SKM-1 (cell line): ENCODE data around the gene ATXN1.

Source experiments
- DNase-seq: peaks from one replicate; lab custom pipeline; 2025; ENCODE audit not compliant: unreplicated experiment; lab: John Stamatoyannopoulos, UW

Gene ATXN1

DNA sequence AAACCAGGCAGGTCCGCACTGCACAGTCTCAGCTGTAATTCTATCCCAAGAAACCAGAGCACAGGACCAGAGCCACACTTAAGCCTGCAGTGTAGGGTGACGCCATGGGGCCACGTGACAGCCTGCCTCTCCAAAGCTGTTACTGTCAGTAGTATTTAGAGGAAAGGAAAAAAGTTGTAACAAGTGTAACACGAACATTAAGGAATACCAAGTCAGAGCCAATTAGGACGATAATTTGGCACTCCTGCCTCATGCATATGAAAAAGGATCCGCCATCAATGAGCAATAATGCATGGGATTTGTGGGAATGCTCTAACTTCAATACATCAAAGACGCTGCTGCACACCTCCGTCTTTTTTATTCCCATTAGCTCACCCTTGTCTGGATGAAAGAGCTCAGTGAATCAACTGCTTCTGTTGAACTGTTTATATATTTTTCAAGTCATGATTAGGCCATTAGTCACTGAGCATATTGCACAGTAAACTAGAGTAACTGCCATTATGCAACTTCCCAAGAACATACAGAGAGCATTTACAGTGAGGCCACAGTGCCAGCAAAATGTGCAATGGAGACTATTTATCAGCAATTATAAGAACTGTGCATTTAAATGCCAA, 79.9 kb downstream of the ATXN1 start:
- peak; percentile 32 for DNase-seq

DNA sequence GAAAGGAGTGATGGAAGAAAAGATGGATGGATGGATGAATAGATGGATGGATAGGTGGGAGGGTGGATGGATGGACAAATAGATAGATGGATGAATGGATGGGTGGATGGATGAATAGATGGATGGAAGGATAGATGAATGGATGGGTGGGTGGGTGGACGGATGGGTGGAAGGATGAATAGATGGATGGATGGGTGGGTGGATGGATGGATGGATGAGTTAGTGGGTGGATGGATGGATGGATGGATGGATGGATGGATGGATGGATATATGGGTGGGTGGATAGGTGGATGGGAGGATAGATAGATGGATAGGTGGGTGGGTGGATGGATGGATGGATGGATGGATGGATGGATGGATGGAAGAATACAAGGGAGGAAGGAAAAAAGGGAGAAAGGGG, 82.2 kb downstream of the ATXN1 start:
- DNase-seq, result no peak

DNA sequence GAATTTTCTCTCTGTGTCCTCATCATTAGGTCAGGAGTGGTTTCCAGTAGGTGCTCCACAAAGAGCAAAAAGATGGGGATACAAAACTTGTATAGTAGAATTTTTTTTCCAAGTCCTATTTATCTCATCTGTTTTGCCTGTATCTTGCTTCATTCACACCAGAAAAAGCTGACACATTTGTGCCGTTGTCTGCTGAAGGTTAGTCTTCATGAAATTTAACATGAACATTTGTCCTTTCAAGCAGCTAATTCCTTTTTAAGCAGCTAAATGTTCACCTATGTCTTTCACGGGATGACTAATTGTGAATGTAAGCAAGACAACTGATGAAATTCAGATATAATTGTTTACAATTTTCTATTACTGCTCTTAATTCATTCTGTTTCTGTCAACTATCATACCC, 83.8 kb downstream of the ATXN1 start:
- no peak for DNase-seq

DNA sequence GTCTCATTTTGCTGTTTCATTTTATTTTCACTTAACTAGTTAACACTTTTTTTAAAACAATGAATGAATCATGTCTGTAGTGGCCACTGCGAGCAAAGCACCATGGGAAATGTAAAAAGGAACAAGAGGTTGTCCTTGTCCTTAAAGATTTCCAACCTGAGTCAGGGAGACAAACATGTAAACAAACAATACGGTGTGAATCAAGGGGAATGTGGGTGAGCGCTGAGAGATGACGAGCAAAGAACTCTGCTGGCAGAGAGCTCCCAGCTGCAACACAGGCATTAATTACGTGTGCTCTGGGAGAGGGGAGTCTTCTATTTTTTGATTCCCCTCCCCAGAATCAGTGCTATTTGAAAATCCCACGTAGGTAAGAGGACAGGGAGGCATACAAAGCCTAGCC, 84.3 kb downstream of the ATXN1 start:
- no peak for DNase-seq

DNA sequence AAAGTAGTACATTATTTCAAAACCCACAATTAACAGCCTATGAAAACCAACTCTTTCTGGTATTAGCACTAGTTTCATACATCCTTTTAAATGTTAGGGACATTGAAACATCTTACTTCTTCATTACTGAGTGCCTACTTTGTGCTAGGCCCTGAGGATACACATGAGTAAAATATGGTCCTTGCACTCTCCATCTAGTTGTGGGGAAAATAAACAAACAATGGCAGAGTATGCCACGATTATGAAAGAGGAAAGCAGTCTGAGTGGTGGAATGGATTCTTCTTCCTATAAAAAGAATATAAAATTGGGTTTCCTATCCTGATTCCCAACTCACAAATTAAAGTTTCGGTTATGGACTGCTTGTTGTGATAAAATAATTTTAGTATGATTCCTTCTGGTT, 84.9 kb downstream of the ATXN1 start:
- no peak for DNase-seq

DNA sequence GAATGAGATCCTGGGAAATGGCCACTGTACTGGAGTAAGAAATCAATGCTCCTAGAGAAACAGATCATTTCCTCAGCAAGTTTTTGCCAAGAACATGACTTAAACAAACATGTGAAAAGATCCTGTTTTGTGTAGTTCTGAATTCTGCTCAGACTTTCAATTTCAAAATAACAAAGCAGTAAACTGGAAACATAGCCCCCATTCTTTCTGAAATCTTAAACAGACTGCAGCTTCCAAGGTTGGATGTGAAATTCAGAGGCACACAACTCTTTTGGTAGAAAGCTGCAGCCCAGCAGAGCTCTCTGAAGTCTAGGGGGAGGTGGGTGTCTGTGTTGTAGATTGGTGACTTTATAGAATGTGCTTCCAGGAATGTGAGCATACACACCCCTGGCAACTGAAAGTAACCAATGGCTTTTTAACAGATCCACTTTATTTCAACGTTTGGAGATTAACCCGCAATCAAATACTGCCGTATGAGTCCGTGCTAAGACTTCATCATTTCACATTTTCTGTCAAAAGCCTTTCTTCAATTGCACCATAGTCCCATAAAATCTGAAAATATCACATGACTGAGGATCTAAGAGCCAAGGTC, 86.4 kb downstream of the ATXN1 start:
- no peak for DNase-seq

DNA sequence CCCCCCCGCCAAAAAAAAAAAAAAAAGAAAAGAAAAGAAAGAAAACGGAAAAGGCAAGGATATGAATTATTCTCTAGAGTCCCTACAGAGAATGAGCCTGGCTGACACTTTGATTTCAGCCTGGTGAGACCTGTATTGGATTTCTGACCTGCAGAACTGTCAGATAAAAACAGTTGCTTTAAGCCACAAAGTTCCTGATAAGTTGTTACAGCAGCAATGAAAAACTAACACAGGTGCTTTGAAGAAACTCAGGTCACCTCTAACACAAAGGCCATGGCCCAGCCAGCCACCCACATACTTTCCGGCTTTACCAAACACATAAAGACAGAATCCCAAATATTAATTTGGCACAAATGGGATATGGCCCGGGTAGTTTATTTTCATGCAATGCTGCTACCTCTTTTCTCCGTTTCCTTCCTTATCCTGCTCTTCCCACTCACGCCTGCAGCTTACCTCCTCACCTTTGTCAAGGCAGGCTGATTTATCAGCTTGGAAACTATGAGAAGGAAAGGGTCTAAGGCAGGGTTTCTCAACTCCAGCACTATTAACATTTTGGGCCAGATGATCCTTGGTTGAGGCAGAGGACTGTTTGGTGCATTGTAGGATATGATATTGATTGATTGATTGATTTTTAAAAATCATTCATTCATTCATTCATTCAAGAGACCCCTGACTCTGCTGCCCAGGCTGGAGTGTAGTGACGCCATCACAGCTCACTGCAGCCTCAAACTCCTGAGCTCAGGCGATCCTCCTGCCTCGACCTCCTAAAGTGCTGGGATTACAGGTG, 88.1 kb downstream of the ATXN1 start:
- DNase-seq, result no peak

DNA sequence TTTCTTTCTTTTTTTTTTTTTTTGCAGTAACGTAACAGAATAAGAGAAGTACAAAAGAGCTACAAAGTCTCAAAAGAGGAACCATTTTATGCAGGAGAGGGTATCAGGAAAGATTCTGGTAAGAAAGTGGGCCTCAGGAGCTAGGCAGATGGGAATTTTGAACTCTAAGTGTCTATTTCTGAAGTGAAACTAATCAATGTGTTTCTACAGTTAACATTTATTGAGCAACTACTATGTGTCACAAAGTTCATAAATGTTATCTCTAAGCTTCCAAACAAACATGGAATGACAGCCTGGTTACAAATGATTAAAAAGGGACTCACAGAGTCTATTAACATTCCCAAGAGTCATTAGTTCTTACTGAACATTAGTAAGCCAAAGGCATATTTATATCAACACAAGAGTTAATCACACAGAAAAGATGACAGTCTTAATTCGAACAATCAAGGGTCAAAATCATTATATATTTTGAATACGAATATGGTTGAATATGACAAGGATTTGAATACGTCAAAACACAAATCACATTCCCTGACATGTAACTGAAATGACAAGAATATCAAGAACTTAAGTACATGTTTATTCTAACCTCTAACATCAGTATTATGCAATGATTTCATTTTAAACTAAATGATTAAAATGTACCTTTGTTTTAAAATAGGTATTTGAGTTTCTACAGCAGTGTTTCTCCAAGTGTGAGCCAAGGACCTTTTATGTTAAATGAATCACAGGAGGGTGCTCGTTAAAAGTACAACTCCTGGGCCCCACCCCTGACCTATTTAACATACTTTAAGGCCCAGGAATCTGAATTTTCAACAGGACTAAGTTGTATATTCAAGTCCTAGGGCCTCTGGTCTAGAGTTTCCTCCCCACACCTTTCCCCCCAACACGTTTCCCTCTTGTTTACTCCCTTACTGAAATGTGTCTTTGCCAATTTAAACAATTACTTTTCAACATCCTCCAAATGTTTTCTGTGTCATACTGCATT, 89.7 kb downstream of the ATXN1 start:
- DNase-seq, result peak; percentile 17

DNA sequence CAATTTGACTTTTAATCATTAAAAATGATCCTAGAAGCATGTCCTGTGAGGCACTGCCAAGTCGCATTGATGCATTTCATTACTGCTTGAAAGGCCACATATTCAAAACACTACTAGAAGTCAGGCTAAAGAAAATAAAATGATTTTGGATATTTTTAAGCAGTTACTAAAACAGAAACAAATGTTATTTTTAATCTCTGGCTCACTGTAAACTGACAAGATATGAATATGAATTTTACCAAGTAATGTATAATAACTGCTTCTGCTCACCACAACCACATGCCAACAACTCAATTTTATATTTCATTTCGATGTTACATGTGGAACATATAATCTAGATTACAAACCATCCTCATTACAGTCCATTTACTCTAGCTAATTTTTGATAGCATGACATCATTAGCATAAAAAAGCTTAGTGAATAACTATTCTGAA, 90.6 kb downstream of the ATXN1 start:
- DNase-seq, result no peak

DNA sequence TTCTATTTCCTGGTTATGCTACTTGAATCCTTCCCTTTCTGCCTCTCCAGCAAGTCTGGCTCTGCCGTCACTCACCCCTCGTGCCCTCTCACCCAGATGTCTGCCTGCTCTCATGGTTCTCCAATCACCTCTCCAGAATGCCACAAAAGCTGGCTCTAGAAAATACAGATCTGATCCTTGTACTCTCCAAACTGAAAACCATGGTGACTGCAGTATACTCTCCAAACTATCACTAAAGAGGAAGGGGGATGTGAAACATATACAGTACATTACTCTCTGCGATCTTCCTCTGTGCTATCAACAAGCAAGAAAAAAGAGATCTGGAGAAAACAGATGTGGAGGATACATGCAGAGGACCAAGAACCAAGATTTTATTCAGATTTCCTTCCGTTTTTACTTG, 91.1 kb downstream of the ATXN1 start:
- DNase-seq, result no peak

DNA sequence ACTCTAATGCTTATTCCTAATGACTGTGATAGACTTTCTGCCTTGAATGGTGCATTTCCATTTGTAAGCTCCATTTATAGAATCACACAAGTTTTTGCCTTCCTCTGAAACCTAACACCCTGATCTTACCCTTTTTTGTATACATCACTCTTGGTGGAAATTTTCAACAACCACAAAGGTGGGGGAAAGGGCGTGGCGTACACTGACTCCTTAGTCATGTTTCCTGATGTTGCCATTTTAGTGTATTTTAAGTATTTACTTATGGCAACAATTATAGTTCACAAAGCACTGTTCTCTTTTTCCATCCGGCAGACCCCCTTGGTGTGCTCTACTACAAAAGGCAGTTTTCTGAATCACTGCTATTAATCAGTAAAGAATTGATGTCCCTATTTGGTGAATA, 92.0 kb downstream of the ATXN1 start:
- no peak for DNase-seq

DNA sequence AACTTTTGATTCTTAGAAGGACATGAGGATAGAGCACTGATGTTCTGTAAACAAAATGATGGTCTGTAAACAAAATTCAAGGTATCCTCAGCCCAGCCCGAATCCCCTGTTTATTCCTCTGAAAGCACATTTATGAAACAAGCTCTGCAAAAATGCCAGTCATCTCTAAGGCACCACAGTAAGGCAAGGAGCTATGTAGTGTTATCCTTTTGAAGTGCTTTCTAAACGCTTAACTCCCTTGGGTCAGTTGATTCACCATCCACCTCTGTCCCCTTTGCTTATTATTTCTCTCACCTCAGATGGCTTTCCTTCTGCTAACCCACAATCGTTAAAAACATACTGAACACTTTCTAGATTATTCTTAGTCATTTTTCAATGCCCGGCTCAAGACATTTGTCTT, 93.8 kb downstream of the ATXN1 start:
- no peak for DNase-seq

DNA sequence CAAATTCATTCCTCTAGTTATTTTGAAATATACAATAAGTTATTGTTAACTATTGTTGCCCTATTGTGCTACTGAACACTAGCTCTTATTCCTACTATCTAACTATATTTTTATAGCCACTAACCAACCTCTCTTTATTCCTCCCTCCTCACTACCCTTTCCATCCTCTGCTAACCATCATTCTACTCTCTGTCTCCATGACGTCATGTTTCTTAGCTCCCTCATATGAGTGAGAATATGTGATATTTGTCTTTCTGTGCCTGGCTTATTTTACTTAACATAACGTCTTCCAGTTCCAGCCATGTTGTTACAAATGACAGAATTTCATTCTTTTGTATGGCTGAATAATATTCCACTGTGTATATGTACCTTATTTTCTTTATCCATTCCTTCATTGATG, 95.3 kb downstream of the ATXN1 start:
- no peak for DNase-seq

DNA sequence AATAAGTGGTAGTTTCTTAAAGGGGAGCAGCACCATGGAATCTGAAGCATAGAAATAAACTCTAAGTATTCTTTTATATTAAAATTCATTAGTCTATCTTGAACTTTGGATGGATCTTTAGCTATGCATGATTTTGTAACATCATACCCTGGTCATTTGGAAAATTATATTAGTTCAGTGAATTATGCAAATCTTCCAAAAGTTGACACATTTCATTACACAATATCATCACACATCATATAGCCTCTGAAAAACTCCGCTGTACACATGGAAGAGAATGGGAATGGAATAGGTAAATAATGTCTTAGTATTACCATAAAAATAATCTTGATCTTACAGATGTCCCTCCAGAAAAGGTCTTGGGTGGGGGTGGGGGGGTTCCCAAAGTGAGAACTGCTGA, 96.1 kb downstream of the ATXN1 start:
- no peak for DNase-seq

DNA sequence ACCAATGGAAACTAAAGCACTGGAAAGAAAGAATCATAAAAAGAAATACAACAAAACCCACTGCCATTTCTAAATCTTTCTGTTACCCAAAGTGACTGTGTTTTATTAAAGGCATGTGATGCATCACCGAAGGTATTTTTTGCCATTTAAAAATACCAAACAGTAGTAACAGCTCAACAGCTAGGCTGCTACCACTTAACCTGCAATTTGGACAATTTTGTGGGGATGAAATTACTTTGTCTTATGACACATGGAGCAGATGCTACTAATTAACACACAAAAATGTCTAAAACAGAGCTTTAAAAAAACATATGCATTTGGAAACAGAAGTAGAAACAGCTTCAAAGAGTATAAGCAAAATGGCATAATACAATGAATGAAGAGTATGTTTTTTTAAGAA, 97.4 kb downstream of the ATXN1 start:
- no peak for DNase-seq

DNA sequence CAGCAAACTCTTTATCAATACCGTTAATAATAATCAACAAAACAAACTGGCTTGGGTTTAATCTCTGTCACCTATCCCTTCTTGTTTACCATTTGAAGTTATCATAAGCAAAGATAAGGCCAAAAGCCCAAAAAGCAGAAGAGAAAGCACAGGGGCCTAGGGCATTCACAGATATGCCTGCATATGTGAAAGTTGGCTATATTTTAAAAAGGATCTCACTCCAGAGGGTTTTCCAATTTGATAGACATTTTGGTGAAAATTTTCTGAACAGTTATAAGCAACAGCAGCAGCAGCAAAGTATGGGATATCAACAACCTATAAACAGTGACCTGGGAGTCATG, 101.1 kb downstream of the ATXN1 start:
- DNase-seq, result no peak

DNA sequence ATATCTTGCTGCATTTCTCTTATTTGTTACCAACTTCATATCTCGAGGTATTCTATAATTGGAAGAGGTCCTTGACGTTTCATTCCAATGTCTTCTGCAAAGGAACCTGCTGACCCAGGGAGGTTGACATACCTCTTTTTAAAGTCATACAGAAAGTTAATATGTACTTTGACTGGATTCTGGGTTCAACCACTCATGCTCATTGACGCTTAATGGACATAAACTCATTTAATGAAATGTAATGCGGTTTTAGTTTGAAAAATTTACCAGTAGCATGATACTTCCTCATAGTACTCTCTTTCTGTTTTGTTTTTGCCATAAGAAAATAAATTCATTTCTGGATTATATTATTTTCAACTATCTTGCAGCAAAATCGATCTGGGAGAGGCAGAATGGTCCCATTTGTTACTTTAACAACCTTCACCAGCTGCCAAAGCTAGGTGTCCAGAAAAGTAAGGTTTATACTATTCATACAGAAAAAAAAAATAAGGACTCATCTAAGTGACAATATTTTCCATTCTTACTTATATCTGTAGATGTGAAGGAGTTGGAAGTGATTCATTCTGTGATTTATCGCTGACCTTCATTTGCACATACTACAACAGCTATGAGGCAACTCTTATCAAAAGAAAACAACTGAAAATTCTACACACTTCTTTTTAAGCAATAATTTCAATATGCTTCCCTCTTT, 101.6 kb downstream of the ATXN1 start:
- no peak for DNase-seq

DNA sequence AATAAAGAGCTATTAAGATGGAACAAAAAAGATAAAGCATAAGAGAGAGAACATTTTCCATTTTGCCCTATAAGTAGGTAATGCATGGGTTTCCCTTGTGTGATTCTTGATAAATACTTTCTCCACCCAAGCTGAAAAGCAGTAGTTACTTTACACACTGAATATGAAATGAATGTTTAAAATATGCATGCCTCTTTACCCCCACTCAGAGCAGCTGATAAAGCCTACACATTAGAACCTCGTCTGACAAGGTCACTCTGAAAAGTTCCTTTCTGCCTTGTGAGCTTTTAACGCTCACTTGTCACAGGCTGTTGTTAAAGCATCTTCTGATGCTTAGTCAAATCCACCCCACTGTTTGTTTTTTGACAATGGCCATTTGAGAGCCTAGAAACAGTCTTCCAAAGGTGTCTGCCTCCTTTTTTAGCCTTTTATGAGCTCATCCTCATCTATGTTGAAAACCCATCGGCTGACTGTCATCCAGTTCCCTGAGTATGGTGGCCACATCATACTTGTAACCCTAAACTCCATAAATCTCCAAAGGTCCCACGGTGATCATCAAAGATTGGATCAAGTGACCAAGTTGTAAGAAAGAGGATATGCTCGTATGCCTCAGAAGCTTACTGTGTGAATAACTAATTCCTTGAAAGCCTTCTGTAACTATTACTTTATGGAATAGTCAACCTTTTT, 102.8 kb downstream of the ATXN1 start:
- DNase-seq, result no peak

DNA sequence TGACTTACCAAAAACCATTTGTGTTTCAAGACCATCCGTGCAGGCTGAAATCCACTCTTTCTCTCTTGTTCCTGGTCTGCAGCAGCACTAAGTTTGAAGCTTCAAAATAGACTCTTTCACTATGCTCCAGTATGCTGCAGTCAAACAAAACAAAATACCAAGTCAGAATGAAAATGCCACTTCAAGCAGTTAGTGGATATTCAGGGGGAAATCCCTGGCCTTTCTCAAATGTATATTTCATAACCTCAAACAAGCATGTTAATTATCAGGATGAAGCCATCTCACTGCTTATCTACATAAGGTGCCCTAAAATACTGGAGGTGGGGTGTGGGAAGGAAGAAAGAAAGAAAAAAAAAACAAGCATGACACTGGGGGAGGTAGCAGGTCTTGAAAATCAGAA, 103.5 kb downstream of the ATXN1 start:
- no peak for DNase-seq

DNA sequence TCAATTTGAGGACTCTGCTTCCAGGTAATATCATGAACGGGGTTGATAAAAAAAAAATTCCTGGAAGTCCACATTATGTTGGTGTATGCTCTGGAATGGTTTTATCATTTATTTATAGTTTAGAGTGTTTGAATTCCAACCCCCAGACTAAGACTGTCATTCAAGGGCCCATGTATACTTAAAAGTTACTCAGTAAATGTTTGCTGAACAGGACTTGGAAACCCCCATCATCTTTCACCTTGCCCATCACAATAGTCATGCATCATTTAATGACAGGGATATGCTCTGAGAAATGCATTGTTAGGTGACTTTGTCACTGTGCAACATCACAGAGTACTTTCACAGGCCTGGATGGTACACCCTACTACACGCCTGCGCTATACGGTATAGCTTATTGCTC, 104.8 kb downstream of the ATXN1 start:
- no peak for DNase-seq
